MM.1S (cell line): ENCODE results near the gene ADAM15.

Source experiments
- DNase-seq: peaks from one replicate; pipeline ENCODE4 v3.0.0-alpha.2; 2015
- H2AFZ ChIP-seq: fragments of 300-600 bp; sonication (generic); 2 replicates; pipeline ENCODE4 v1.6.0; 2016; ENCODE audit warnings: antibody characterized with exemption, low read length
- H3F3A ChIP-seq: fragments of 300-600 bp; sonication (generic); 2 replicates; pipeline ENCODE4 v1.6.1; 2016; ENCODE audit warnings: mild to moderate bottlenecking, antibody characterized with exemption, low read length, moderate library complexity, mixed read lengths; ENCODE audit not compliant: insufficient read depth
- H3K27ac ChIP-seq: fragments of 300-600 bp; sonication (generic); 2 replicates; pipeline ENCODE4 v1.5.1; 2016; ENCODE audit warnings: mild to moderate bottlenecking, low read length
- H3K27me3 ChIP-seq: fragments of 300-600 bp; sonication (generic); replicated peaks from 2 replicates; pipeline ENCODE4 v1.6.0; 2016; ENCODE audit warnings: low read length; ENCODE audit not compliant: insufficient read depth
- H3K36me3 ChIP-seq: fragments of 300-600 bp; sonication (generic); replicated peaks from 2 replicates; pipeline ENCODE4 v1.6.1; 2016; ENCODE audit warnings: mild to moderate bottlenecking, low read length, mixed read lengths; ENCODE audit not compliant: insufficient read depth
- H3K4me1 ChIP-seq: fragments of 300-600 bp; sonication (generic); 2 replicates; pipeline ENCODE4 v1.6.1; 2016; ENCODE audit warnings: low read length, mixed read lengths
- H3K4me2 ChIP-seq: fragments of 300-600 bp; sonication (generic); 2 replicates; pipeline ENCODE4 v1.6.0; 2016; ENCODE audit warnings: low read depth, low read length
- H3K4me3 ChIP-seq: fragments of 300-600 bp; sonication (generic); 2 replicates; pipeline ENCODE4 v1.5.1; 2016; ENCODE audit warnings: low read length, mixed read lengths
- H3K79me2 ChIP-seq: fragments of 300-600 bp; sonication (generic); 2 replicates; pipeline ENCODE4 v1.6.1; 2016; ENCODE audit warnings: mixed run types, low read length, mixed read lengths
- H3K9ac ChIP-seq: fragments of 300-600 bp; sonication (generic); 2 replicates; pipeline ENCODE4 v1.6.1; 2016; ENCODE audit warnings: low read length, mixed read lengths
- H3K9me2 ChIP-seq: fragments of 300-600 bp; sonication (generic); replicated peaks from 2 replicates; pipeline ENCODE4 v1.6.1; 2016; ENCODE audit warnings: mild to moderate bottlenecking, low read length, mixed read lengths; ENCODE audit not compliant: insufficient read depth
- H3K9me3 ChIP-seq: fragments of 300-600 bp; sonication (generic); replicated peaks from 2 replicates; pipeline ENCODE4 v1.6.1; 2016; ENCODE audit warnings: mild to moderate bottlenecking, low read length, mixed read lengths; ENCODE audit not compliant: insufficient read depth
- H4K20me1 ChIP-seq: fragments of 300-600 bp; sonication (generic); 2 replicates; pipeline ENCODE4 v1.6.1; 2016; ENCODE audit warnings: mild to moderate bottlenecking, low read length, moderate library complexity, mixed read lengths; ENCODE audit not compliant: insufficient read depth
- EZH2 ChIP-seq: fragments of 300-600 bp; sonication (generic); optimal IDR thresholded peaks from 2 replicates; pipeline ENCODE3; 2017; ENCODE audit warnings: low read depth, mild to moderate bottlenecking, antibody characterized with exemption, low read length, mixed read lengths
- EZH2phosphoT487 ChIP-seq: fragments of 300-600 bp; sonication (generic); IDR thresholded peaks from 2 replicates; pipeline ENCODE4 v1.6.1; 2018; ENCODE audit warnings: antibody characterized with exemption, low read length
- TF ChIP-seq, protein P1 (sequence below): fragments of 300-600 bp; sonication (generic); IDR thresholded peaks from 2 replicates; pipeline ENCODE4 v1.5.1; 2016; ENCODE audit warnings: antibody characterized with exemption, low read length, mixed read lengths

The ADAM15 gene

DNA sequence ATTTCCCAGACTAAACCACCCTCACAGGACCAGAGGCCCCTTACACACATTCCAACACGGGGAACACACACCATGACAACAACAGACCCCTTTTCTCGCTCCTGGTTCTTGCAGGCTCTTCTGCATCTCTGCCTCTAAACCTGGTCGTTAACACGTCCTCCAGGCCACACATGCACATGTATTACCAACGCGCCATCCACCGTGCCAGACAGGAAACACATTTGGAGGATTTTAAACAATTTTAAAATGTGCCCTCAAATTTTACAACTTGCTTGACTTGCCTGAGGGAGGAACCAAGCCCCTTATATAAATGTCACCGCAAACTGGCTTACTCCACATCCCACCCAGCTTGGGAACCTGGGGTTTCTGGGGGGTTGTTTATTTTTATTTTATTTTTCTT, 59.7 kb downstream of the ADAM15 start:
- Histone ChIP-seq H3K9me3 (no peaks in the 10 kb centered on the region), H3K4me3 (no peak overlapping the region), H3K27me3 (peaks cover 9% of the 10 kb centered on the region), H4K20me1 (no peaks in the 10 kb centered on the region), H3K4me1 (no peaks in the 10 kb centered on the region), H3K9me2 (no peaks in the 10 kb centered on the region), H2AFZ (no peak overlapping the region), H3K9ac (no peak overlapping the region), H3K4me2 (no peak overlapping the region), H3K27ac (no peak overlapping the region), H3K36me3 (no peaks in the 10 kb centered on the region), H3F3A (no peaks in the 10 kb centered on the region), H3K79me2 (no peaks in the 10 kb centered on the region)
- no peak for DNase-seq
- TF ChIP-seq EZH2 = no peak
- no peak for TF ChIP-seq EZH2phosphoT487
- TF ChIP-seq, protein P1, sequence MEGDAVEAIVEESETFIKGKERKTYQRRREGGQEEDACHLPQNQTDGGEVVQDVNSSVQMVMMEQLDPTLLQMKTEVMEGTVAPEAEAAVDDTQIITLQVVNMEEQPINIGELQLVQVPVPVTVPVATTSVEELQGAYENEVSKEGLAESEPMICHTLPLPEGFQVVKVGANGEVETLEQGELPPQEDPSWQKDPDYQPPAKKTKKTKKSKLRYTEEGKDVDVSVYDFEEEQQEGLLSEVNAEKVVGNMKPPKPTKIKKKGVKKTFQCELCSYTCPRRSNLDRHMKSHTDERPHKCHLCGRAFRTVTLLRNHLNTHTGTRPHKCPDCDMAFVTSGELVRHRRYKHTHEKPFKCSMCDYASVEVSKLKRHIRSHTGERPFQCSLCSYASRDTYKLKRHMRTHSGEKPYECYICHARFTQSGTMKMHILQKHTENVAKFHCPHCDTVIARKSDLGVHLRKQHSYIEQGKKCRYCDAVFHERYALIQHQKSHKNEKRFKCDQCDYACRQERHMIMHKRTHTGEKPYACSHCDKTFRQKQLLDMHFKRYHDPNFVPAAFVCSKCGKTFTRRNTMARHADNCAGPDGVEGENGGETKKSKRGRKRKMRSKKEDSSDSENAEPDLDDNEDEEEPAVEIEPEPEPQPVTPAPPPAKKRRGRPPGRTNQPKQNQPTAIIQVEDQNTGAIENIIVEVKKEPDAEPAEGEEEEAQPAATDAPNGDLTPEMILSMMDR = no peak
